Endothelial cell (in vitro differentiated cells): ENCODE measurements around the gene TEKT2. TPM values are rescaled to one million over a fixed set of nuclear protein-coding genes. Genes with fewer than 3 reads are reported as not detected.

Source experiments
- DNase-seq: peaks from one replicate; pipeline ENCODE4 v3.0.0; 2021; ENCODE audit warnings: low spot score
- H3K27ac Mint-ChIP-seq: one replicate; pipeline ENCODE4 v1.8.0; 2021; ENCODE audit warnings: mixed read lengths, inconsistent platforms; ENCODE audit not compliant: unreplicated experiment
- H3K27me3 Mint-ChIP-seq: one replicate; pipeline ENCODE4 v1.8.0; 2021; ENCODE audit warnings: mild to moderate bottlenecking, moderate library complexity, mixed read lengths, inconsistent platforms; ENCODE audit not compliant: unreplicated experiment
- H3K36me3 Mint-ChIP-seq: one replicate; pipeline ENCODE4 v1.8.0; 2021; ENCODE audit warnings: mild to moderate bottlenecking, low read depth, mixed read lengths, inconsistent platforms; ENCODE audit not compliant: unreplicated experiment
- H3K4me1 Mint-ChIP-seq: one replicate; pipeline ENCODE4 v1.8.0; 2021; ENCODE audit warnings: mild to moderate bottlenecking, mixed read lengths, inconsistent platforms; ENCODE audit not compliant: unreplicated experiment
- H3K4me3 Mint-ChIP-seq: one replicate; pipeline ENCODE4 v1.8.0; 2021; ENCODE audit warnings: mild to moderate bottlenecking, mixed read lengths, inconsistent platforms; ENCODE audit not compliant: unreplicated experiment
- H3K9me3 Mint-ChIP-seq: one replicate; pipeline ENCODE4 v1.8.0; 2021; ENCODE audit warnings: mixed read lengths, inconsistent platforms; ENCODE audit not compliant: unreplicated experiment
- CTCF ChIP-seq: fragments of 200-600 bp; sonication (generic); IDR thresholded peaks from one replicate; pipeline ENCODE4 v1.5.0; 2021; ENCODE audit warnings: antibody characterized with exemption; ENCODE audit not compliant: unreplicated experiment
- total RNA-seq: library from RNA; stranded (reverse); fragmentation: NEBNext Ultra II Directional; extraction: Animal tissue kit (Norgen Biotek cat#: 25700); gene quantifications from one replicate; pipeline ENCODE4 v1.2.1, GENCODE V29; 2021; ENCODE audit not compliant: unreplicated experiment

The TEKT2 gene
- total RNA-seq, 1 donor from 2014 or later: 0.80 TPM

- Mint-ChIP-seq H3K27ac (no peak overlapping the region), H3K36me3 (no peaks in the 10 kb centered on the region), H3K4me1 (peaks cover 6% of the 10 kb centered on the region), H3K9me3 (no peaks in the 10 kb centered on the region), H3K4me3 (no peak overlapping the region), H3K27me3 (peaks cover 16% of the 10 kb centered on the region)
- TF ChIP-seq CTCF: no peak
- DNase-seq: no peak
Observed at GRCh38 chr1:36128905-36129206, 45.0 kb downstream of the TEKT2 start.

GRCh38 chr1:36132029-36132428 lies 48.1 kb downstream of the TEKT2 start:
- H3K4me3 Mint-ChIP-seq: no peak overlapping the region
- TF ChIP-seq CTCF: no peak
- peaks cover 3% of the 10 kb centered on the region for H3K4me1 Mint-ChIP-seq
- no peak overlapping the region for H3K27ac Mint-ChIP-seq
- H3K9me3 Mint-ChIP-seq: no peaks in the 10 kb centered on the region
- no peak for DNase-seq
- no peaks in the 10 kb centered on the region for H3K36me3 Mint-ChIP-seq
- H3K27me3 Mint-ChIP-seq: peaks cover 6% of the 10 kb centered on the region

GRCh38 chr1:36133484-36133883 lies 49.6 kb downstream of the TEKT2 start:
- DNase-seq: no peak
- Mint-ChIP-seq H3K36me3 (peaks cover 9% of the 10 kb centered on the region), H3K27me3 (peaks cover 3% of the 10 kb centered on the region), H3K4me1 (peaks cover 3% of the 10 kb centered on the region), H3K4me3 (no peak overlapping the region), H3K27ac (no peak overlapping the region), H3K9me3 (no peaks in the 10 kb centered on the region)
- no peak for TF ChIP-seq CTCF

GRCh38 chr1:36134031-36134430 lies 50.1 kb downstream of the TEKT2 start:
- DNase-seq: no peak
- H3K9me3 Mint-ChIP-seq: no peaks in the 10 kb centered on the region
- peaks cover 9% of the 10 kb centered on the region for H3K36me3 Mint-ChIP-seq
- no peak for TF ChIP-seq CTCF
- H3K27me3 Mint-ChIP-seq: peaks cover 3% of the 10 kb centered on the region
- no peak overlapping the region for H3K27ac Mint-ChIP-seq
- peaks cover 3% of the 10 kb centered on the region for H3K4me1 Mint-ChIP-seq
- no peak overlapping the region for H3K4me3 Mint-ChIP-seq

- no peaks in the 10 kb centered on the region for H3K9me3 Mint-ChIP-seq
- peaks cover 3% of the 10 kb centered on the region for H3K4me1 Mint-ChIP-seq
- peaks cover 3% of the 10 kb centered on the region for H3K27me3 Mint-ChIP-seq
Observed at GRCh38 chr1:36134505-36135329, 50.8 kb downstream of the TEKT2 start.

More at GRCh38 chr1:36134505-36135329, 50.8 kb downstream of the TEKT2 start:
- peak; percentile 79 for TF ChIP-seq CTCF
- Mint-ChIP-seq H3K27ac (no peak overlapping the region), H3K4me3 (no peak overlapping the region), H3K36me3 (peaks cover 9% of the 10 kb centered on the region)
- peak; percentile 81 for DNase-seq
